A549 (cell line): ENCODE data around the gene DACH1. TPM values are rescaled to one million over a fixed set of nuclear protein-coding genes. Genes with fewer than 3 reads are reported as not detected.

Source experiments
- ATAC-seq, 2 experiments: fragments of 200-7000 bp in 1 of 2; fragments of >200 bp in 1 of 2; cut with Nextera tagmentation in 1 of 2; cut with Tn5 transposase in 1 of 2; 3 replicates each; pipeline versions ENCODE4 v1.8.0 to v1.9.1; 2018 to 2020; ENCODE audit warnings: mild to moderate bottlenecking in 1 of 2, moderate library complexity in 1 of 2
- CTCF ChIA-PET: fragments of 300-600 bp; sonication (Branson Sonifier 250); formaldehyde crosslinking; extraction: SDS; loops from one replicate; lab custom pipeline; 2021; ENCODE audit warnings: antibody characterized with exemption, inconsistent platforms; lab: Yijun Ruan, JAX
- POLR2A ChIA-PET: fragments of 350-600 bp; formaldehyde crosslinking; extraction: SDS; loops from one replicate; lab custom pipeline; 2021; ENCODE audit warnings: antibody characterized with exemption, inconsistent platforms; lab: Yijun Ruan, JAX
- DNase-seq, 2 experiments: peaks; one replicate each; pipeline versions ENCODE4 v3.0.0 to v3.0.0-alpha.2; 2011 to 2016; ENCODE audit warnings: low read depth in 1 of 2, low spot score in 1 of 2
- FAIRE-seq: peaks from 2 replicates; lab custom pipeline; 2011; peaks lifted over from hg19 to GRCh38; lab: Jason Lieb, UNC
- H3K27ac ChIP-seq, 2 experiments: fragments of >200 bp; sonication (Bioruptor Twin); formaldehyde crosslinking; 3 replicates each; pipeline ENCODE4 v1.5.1; 2016 to 2017
- H3K4me1 ChIP-seq: fragments of >200 bp; sonication (Bioruptor Twin); formaldehyde crosslinking; 3 replicates; pipeline ENCODE4 v1.6.1; 2016
- H3K4me2 ChIP-seq: fragments of >200 bp; sonication (Bioruptor Twin); formaldehyde crosslinking; 3 replicates; pipeline ENCODE4 v1.6.1; 2016
- H3K4me3 ChIP-seq: fragments of >200 bp; sonication (Bioruptor Twin); formaldehyde crosslinking; 3 replicates; pipeline ENCODE4 v1.5.1; 2016
- H3K9me3 ChIP-seq: fragments of >200 bp; sonication (Bioruptor Twin); formaldehyde crosslinking; 3 replicates; pipeline ENCODE4 v1.6.1; 2016
- CBX8 ChIP-seq: fragments of 200-600 bp; sonication (generic); IDR thresholded peaks from 2 replicates; pipeline ENCODE4 v1.6.1; 2016
- CHD2 ChIP-seq: fragments of 150-350 bp; IDR thresholded peaks from 2 replicates; pipeline ENCODE4 v1.6.1; 2014; ENCODE audit warnings: low read length; ENCODE audit not compliant: partially characterized antibody
- CTCF ChIP-seq: fragments of >200 bp; sonication (Bioruptor Twin); formaldehyde crosslinking; IDR thresholded peaks from 3 replicates; pipeline ENCODE4 v1.5.1; 2016
- EHMT2 ChIP-seq: fragments of 200-600 bp; sonication (generic); IDR thresholded peaks from 2 replicates; pipeline ENCODE4 v1.6.1; 2016; ENCODE audit warnings: antibody characterized with exemption, low read depth, mild to moderate bottlenecking, moderate library complexity
- FOSB ChIP-seq: fragments of 250-450 bp; sonication (Bioruptor Pico); IDR thresholded peaks from 2 replicates; pipeline ENCODE4 v1.5.0; 2020; ENCODE audit warnings: mild to moderate bottlenecking, moderate library complexity
- FOSL2 ChIP-seq, 2 experiments: fragments of 450-650 bp in 1 of 2; fragments of >200 bp in 1 of 2; sonication (Bioruptor Twin) in 1 of 2; formaldehyde crosslinking; IDR thresholded peaks; 2 replicates each; pipeline versions ENCODE4 v1.5.0 to v1.6.1; 2016 to 2020; ENCODE audit warnings: mild to moderate bottlenecking in 1 of 2, moderate library complexity in 1 of 2
- FOXS1 ChIP-seq: fragments of 250-450 bp; sonication (Bioruptor Pico); IDR thresholded peaks from 2 replicates; pipeline ENCODE4 v1.5.0; 2020; ENCODE audit warnings: mild to moderate bottlenecking, moderate library complexity
- HEYL ChIP-seq: fragments of 250-450 bp; sonication (Bioruptor Pico); IDR thresholded peaks from 2 replicates; pipeline ENCODE4 v1.8.0; 2021; ENCODE audit warnings: mild to moderate bottlenecking, moderate library complexity
- HOXB5 ChIP-seq: fragments of 250-450 bp; sonication (Bioruptor Pico); IDR thresholded peaks from 2 replicates; pipeline ENCODE4 v1.5.0; 2020; ENCODE audit warnings: mild to moderate bottlenecking, moderate library complexity
- JUNB ChIP-seq: fragments of >200 bp; sonication (Bioruptor Twin); formaldehyde crosslinking; IDR thresholded peaks from 2 replicates; pipeline ENCODE4 v1.6.1; 2016
- MYC ChIP-seq: IDR thresholded peaks from 2 replicates; pipeline ENCODE4 v1.6.1; 2012; ENCODE audit warnings: mild to moderate bottlenecking, inconsistent platforms, low read length, improper control_type of control experiment, borderline replicate concordance
- NFE2L2 ChIP-seq: fragments of 150-350 bp; conservative IDR thresholded peaks from 2 replicates; pipeline ENCODE4 v1.6.1; 2014; ENCODE audit warnings: low read length
- NR3C1 ChIP-seq: fragments of >200 bp; sonication (Bioruptor Twin); formaldehyde crosslinking; IDR thresholded peaks from 3 replicates; pipeline ENCODE4 v1.6.1; 2017
- PBX3 ChIP-seq: IDR thresholded peaks from 2 replicates; pipeline ENCODE4 v1.6.1; 2012
- RARB ChIP-seq: fragments of 250-450 bp; sonication (Bioruptor Pico); IDR thresholded peaks from 2 replicates; pipeline ENCODE4 v1.8.0; 2021; ENCODE audit warnings: mild to moderate bottlenecking, moderate library complexity
- RCOR1 ChIP-seq: fragments of 150-350 bp; IDR thresholded peaks from 2 replicates; pipeline ENCODE4 v1.6.1; 2014; ENCODE audit warnings: antibody characterized with exemption, low read length, low read depth
- RFX5 ChIP-seq: fragments of 450-650 bp; IDR thresholded peaks from 2 replicates; pipeline ENCODE4 v1.7.1; 2014; ENCODE audit warnings: antibody characterized with exemption, mild to moderate bottlenecking, moderate library complexity
- RNF2 ChIP-seq: fragments of 200-600 bp; sonication (generic); IDR thresholded peaks from 2 replicates; pipeline ENCODE4 v1.6.1; 2016; ENCODE audit warnings: low read depth, mild to moderate bottlenecking, antibody characterized with exemption, moderate library complexity, borderline replicate concordance
- SMC3 ChIP-seq: fragments of >200 bp; sonication (Bioruptor Twin); formaldehyde crosslinking; IDR thresholded peaks from 3 replicates; pipeline ENCODE4 v1.6.1; 2018; ENCODE audit warnings: inconsistent platforms
- SREBF2 ChIP-seq: fragments of 450-650 bp; IDR thresholded peaks from 2 replicates; pipeline ENCODE4 v1.6.1; 2014; ENCODE audit warnings: mild to moderate bottlenecking, moderate library complexity
- TP53 ChIP-seq: fragments of 250-450 bp; sonication (Bioruptor Pico); IDR thresholded peaks from 2 replicates; pipeline ENCODE4 v1.5.0; 2021; ENCODE audit warnings: mild to moderate bottlenecking, moderate library complexity
- USF2 ChIP-seq: fragments of 450-650 bp; IDR thresholded peaks from 2 replicates; pipeline ENCODE4 v1.6.1; 2014; ENCODE audit warnings: antibody characterized with exemption
- ZC3H11A ChIP-seq: fragments of 450-650 bp; IDR thresholded peaks from 2 replicates; pipeline ENCODE4 v1.6.1; 2014; ENCODE audit warnings: antibody characterized with exemption, mild to moderate bottlenecking
- ZSCAN20 ChIP-seq: fragments of 250-450 bp; sonication (Bioruptor Pico); IDR thresholded peaks from 2 replicates; pipeline ENCODE4 v1.8.0; 2022; ENCODE audit warnings: mild to moderate bottlenecking, moderate library complexity
- WGBS: methylation state at CpG from one replicate; pipeline ENCODE4 v1.1.6; 2017; ENCODE audit errors: missing lambda C conversion rate; 5-methylcytosine and 5-hydroxymethylcytosine counted together
- polyA plus RNA-seq, 4 experiments: library from polyadenylated mRNA; depleted of rRNA in 3 of 4; stranded (reverse); fragments of >200 nt; fragmentation: RNase III in 1 of 4; extraction: RNeasy Plus Mini Kit Qiagen cat#74134 plus additional on column Dnase treatment in 1 of 4; gene quantifications; 2 replicates in 3 of 4; 3 replicates in 1 of 4; pipeline ENCODE4 v1.2.3, GENCODE V29; 2011 to 2017
- TF ChIP-seq, protein P1 (sequence below): IDR thresholded peaks from 2 replicates; pipeline ENCODE4 v1.6.1; 2012; ENCODE audit warnings: low read depth, borderline replicate concordance
- TF ChIP-seq, protein P2 (sequence below): fragments of >200 bp; sonication (Bioruptor Twin); formaldehyde crosslinking; IDR thresholded peaks from 2 replicates; pipeline ENCODE4 v1.6.1; 2016
- TF ChIP-seq, protein P3 (sequence below): fragments of 250-450 bp; sonication (Bioruptor Pico); IDR thresholded peaks from 2 replicates; pipeline ENCODE4 v1.5.0; 2020; ENCODE audit warnings: low read depth, mild to moderate bottlenecking, moderate library complexity
- TF ChIP-seq, protein P4 (sequence below): fragments of 150-350 bp; IDR thresholded peaks from 2 replicates; pipeline ENCODE4 v1.6.1; 2014; ENCODE audit warnings: low read depth, mild to moderate bottlenecking, low read length

The DACH1 gene
- polyA plus RNA-seq, 2 of the 4 experiments (the other 2 are of a cell fraction) = not detected

GRCh38 chr13:71814806-71815360, 52.1 kb downstream of the DACH1 start:
- no peak for FAIRE-seq
- POLR2A ChIA-PET = no interaction called here
- no peak for ATAC-seq
- H3K4me1 ChIP-seq = no peaks in the 10 kb centered on the region
- CTCF ChIA-PET = no interaction called here
- H3K9me3 ChIP-seq = no peaks in the 10 kb centered on the region
- TF ChIP-seq ZSCAN20 (CRISPR knock-in tag) (no peak), NR3C1 (no peak), SMC3 (no peak), CHD2 (no peak), CBX8 (no peak), NFE2L2 (no peak), USF2 (no peak), ZC3H11A (no peak), MYC (no peak), RCOR1 (no peak), JUNB (no peak), TP53 (CRISPR knock-in tag) (no peak)
- TF ChIP-seq, protein P1, sequence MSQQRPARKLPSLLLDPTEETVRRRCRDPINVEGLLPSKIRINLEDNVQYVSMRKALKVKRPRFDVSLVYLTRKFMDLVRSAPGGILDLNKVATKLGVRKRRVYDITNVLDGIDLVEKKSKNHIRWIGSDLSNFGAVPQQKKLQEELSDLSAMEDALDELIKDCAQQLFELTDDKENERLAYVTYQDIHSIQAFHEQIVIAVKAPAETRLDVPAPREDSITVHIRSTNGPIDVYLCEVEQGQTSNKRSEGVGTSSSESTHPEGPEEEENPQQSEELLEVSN = no peak
- TF ChIP-seq, protein P2, sequence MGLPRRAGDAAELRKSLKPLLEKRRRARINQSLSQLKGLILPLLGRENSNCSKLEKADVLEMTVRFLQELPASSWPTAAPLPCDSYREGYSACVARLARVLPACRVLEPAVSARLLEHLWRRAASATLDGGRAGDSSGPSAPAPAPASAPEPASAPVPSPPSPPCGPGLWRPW = no peak
- TF ChIP-seq, protein P3, sequence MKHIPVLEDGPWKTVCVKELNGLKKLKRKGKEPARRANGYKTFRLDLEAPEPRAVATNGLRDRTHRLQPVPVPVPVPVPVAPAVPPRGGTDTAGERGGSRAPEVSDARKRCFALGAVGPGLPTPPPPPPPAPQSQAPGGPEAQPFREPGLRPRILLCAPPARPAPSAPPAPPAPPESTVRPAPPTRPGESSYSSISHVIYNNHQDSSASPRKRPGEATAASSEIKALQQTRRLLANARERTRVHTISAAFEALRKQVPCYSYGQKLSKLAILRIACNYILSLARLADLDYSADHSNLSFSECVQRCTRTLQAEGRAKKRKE (CRISPR knock-in tag) = no peak
- 18% methylated on average over 4 of the region's 4 CpGs for WGBS
- H3K4me2 ChIP-seq = no peak overlapping the region
- no peak for DNase-seq
- no peak overlapping the region for H3K27ac ChIP-seq
- H3K4me3 ChIP-seq = no peak overlapping the region

DNA sequence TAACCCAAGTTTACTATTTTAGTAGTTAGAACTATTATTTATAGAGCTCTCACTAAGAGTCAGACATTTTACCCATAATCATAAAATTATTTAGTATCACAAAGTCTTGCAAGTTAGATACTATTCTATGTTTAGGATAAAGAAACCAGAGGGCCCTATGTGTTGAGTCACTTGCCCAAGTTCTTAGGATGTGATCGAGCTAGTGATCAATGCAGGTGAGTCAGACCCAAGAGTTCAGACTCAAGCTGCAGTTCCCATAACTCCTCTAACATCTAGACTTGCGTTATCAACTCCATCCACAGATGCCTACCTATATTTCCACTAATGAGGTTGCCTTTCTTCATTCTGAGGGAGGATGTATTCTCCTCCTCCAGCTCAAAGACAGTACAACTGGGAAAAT, 53.8 kb downstream of the DACH1 start:
- TF ChIP-seq PBX3 (no peak), RCOR1 (no peak), EHMT2 (no peak)
- TF ChIP-seq, protein P3 (CRISPR knock-in tag) = no peak
- POLR2A ChIA-PET = no interaction called here
- no peak overlapping the region for H3K27ac ChIP-seq
- H3K4me2 ChIP-seq = no peak overlapping the region
- no peak for ATAC-seq
- H3K4me3 ChIP-seq = no peak overlapping the region
- H3K9me3 ChIP-seq = no peaks in the 10 kb centered on the region
- no peak for DNase-seq
- WGBS = 0% methylated on average over 2 of the region's 2 CpGs
- H3K4me1 ChIP-seq = no peaks in the 10 kb centered on the region
- FAIRE-seq = no peak
- CTCF ChIA-PET = no interaction called here

DNA sequence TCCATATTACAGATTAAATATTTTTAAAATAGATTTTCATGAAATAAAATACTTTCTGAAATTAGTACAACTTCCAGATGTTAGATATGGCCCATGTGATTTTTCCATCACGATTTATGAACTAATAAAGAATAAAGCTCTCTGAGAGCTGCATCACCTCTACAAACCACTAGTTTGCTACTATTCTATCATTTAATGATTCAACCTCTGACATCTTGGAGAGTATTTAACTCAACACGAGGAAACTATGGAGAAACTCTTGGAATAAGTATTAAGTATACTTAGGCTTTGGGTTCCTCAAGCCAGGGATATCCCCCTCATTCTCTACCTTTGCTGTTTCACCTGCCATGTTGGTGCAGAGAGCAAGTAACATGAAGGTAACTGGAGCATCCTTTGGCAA, 55.7 kb downstream of the DACH1 start:
- 2% methylated on average over 2 of the region's 2 CpGs for WGBS
- no peak overlapping the region for H3K4me2 ChIP-seq
- no peak overlapping the region for H3K4me3 ChIP-seq
- CTCF ChIA-PET = no interaction called here
- ATAC-seq (no peak), DNase-seq (no peak), FAIRE-seq (no peak)
- no peak overlapping the region for H3K27ac ChIP-seq
- H3K4me1 ChIP-seq = no peaks in the 10 kb centered on the region
- no peaks in the 10 kb centered on the region for H3K9me3 ChIP-seq
- POLR2A ChIA-PET = no interaction called here
- TF ChIP-seq RNF2 (no peak), RCOR1 (no peak), FOXS1 (CRISPR knock-in tag) (no peak), HOXB5 (CRISPR knock-in tag) (no peak), FOSL2 (IDR thresholded peaks at IDR 0.05) (no peak), FOSL2 (CRISPR knock-in tag; IDR thresholded peaks at IDR 0.05) (no peak), ZC3H11A (no peak), RFX5 (no peak), SREBF2 (no peak), HEYL (no peak), ZSCAN20 (CRISPR knock-in tag) (no peak), FOSB (no peak), RARB (CRISPR knock-in tag) (no peak), TP53 (CRISPR knock-in tag) (no peak), CTCF (no peak)
- TF ChIP-seq, protein P4, sequence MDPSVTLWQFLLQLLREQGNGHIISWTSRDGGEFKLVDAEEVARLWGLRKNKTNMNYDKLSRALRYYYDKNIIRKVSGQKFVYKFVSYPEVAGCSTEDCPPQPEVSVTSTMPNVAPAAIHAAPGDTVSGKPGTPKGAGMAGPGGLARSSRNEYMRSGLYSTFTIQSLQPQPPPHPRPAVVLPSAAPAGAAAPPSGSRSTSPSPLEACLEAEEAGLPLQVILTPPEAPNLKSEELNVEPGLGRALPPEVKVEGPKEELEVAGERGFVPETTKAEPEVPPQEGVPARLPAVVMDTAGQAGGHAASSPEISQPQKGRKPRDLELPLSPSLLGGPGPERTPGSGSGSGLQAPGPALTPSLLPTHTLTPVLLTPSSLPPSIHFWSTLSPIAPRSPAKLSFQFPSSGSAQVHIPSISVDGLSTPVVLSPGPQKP = no peak
